ENCODE measurements around the gene GBX2. TPM values are rescaled to one million over a fixed set of nuclear protein-coding genes. Genes with fewer than 3 reads are reported as not detected.
A peak's percentile ranks its signal among the peaks of the same experiment; 100 is the strongest.

Gene GBX2
- total RNA-seq, 1 experiment from 2014 or later = 25.6 TPM

DNA sequence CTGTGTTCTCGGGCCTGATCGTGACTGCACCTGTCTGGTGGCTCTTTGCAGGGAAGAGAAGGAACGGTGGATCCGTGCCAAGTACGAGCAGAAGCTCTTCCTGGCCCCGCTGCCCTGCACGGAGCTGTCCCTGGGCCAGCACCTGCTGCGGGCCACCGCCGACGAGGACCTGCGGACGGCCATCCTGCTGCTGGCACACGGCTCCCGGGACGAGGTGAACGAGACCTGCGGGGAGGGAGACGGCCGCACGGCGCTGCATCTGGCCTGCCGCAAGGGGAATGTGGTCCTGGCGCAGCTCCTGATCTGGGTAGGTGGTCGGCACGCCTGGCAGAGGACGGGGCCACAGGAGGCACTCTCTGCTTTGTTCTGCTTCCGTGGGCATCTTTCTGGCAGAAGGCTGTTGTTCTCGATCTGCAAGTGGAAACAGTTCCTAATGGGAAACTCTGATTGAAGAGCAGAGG lies 48.0 kb downstream of the GBX2 start:
- CTCF ChIA-PET = no interaction called here

DNA sequence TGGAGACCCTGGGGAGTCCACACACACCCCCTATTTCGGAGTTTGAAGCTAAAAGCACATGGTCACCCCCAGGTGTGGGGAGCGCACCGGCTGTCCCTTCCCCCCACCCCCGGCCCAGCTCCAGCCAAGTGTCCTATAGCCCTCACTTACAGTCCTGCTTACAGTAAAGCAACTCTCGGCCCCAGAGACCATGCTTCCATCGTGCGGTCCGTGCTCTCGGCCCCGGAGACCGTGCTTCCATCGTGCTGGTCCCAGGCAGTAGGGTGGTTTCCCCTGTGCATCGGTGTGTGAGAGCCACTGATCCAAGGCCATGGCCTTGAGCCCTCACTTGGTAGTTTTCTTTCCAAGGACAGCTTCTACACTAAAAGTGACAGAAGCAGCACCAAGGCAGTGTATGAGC lies 48.7 kb downstream of the GBX2 start:
- ChIA-PET POLR2A (no interaction called here), CTCF (interaction anchor here (0.6 to 1.3 kb wide), 3 partner anchors 12 to 353 kb away, joined by 3 to 7 read pairs (median 6); no protein-coding TSS in a partner anchor)
- DNase-seq (ENCODE audit: low spot score) (no peak), ATAC-seq (no peak)
- Mint-ChIP-seq H3K4me1 (peaks cover 41% of the 10 kb centered on the region), H3K9me3 (no peaks in the 10 kb centered on the region), H3K27ac (no peak overlapping the region), H3K36me3 (peaks cover 13% of the 10 kb centered on the region), H3K4me3 (no peak overlapping the region), H3K27me3 (ENCODE audit: low read depth) (peaks cover 23% of the 10 kb centered on the region)
- TF ChIP-seq SP1 (CRISPR knock-in tag; conservative IDR thresholded peaks at IDR 0.05) = no peak
- TF ChIP-seq ZNF121 (CRISPR knock-in tag; IDR thresholded peaks at IDR 0.05) = peak; percentile 10; the same call in 1 of the 2 replicates

More for the DNA sequence above, 48.0 kb downstream of the GBX2 start:
- POLR2A ChIA-PET = no interaction called here
- Mint-ChIP-seq H3K4me1 (peaks cover 37% of the 10 kb centered on the region), H3K27ac (no peak overlapping the region), H3K9me3 (no peaks in the 10 kb centered on the region), H3K36me3 (peaks cover 18% of the 10 kb centered on the region), H3K27me3 (ENCODE audit: low read depth) (peaks cover 23% of the 10 kb centered on the region), H3K4me3 (no peak overlapping the region)
- ATAC-seq (peak; percentile 32; the same call in 1 of the 2 replicates), DNase-seq (ENCODE audit: low spot score) (no peak)
- TF ChIP-seq HMGA2 (CRISPR knock-in tag; IDR thresholded peaks at IDR 0.05) (no peak), EMX1 (CRISPR knock-in tag; IDR thresholded peaks at IDR 0.05) (no peak), ELF4 (CRISPR knock-in tag; IDR thresholded peaks at IDR 0.05; ENCODE audit: low read depth) (no peak), JUN (CRISPR knock-in tag; IDR thresholded peaks at IDR 0.05) (no peak), ATF1 (CRISPR knock-in tag; IDR thresholded peaks at IDR 0.05) (no peak), ZBTB21 (CRISPR knock-in tag; IDR thresholded peaks at IDR 0.05; ENCODE audit: borderline replicate concordance) (no peak), IRF2 (CRISPR knock-in tag; IDR thresholded peaks at IDR 0.05; ENCODE audit: borderline replicate concordance, low read depth) (no peak), ZNF232 (CRISPR knock-in tag; IDR thresholded peaks at IDR 0.05) (no peak), JAZF1 (CRISPR knock-in tag; IDR thresholded peaks at IDR 0.05) (no peak)
- TF ChIP-seq, protein P1, sequence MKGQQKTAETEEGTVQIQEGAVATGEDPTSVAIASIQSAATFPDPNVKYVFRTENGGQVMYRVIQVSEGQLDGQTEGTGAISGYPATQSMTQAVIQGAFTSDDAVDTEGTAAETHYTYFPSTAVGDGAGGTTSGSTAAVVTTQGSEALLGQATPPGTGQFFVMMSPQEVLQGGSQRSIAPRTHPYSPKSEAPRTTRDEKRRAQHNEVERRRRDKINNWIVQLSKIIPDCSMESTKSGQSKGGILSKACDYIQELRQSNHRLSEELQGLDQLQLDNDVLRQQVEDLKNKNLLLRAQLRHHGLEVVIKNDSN (CRISPR knock-in tag; IDR thresholded peaks at IDR 0.05) = no peak
- TF ChIP-seq, protein P2, sequence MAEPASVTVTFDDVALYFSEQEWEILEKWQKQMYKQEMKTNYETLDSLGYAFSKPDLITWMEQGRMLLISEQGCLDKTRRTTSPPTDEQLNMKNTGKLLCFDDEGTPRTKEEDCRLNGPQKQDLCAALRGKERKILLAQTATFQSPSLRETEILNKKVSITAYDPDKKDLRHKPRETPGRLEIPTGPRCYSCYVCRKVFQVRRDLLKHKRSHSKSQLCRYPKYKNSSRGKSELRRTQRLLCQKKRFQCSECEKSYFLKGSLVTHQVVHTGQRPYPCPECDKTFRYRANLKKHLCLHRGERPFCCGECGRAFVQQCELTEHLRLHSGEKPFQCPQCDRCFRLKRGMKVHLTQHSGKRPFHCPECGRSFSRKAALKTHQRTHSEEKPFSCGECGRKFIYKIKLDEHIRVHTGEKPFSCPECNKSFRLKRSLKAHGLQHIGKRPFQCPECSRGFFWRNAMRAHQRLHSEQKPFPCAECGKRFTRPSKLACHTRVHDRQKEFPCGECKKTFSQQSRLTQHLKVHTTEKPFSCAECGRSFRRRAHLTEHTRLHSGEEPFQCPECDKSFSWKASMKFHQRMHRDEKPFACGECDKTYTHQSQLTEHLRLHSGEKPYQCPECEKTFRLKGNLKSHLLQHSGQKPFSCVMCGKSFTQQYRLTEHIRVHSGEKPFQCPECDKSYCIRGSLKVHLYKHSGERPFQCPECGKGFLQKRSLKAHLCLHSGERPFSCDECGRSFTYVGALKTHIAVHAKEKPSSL (CRISPR knock-in tag; conservative IDR thresholded peaks at IDR 0.05) = no peak

DNA sequence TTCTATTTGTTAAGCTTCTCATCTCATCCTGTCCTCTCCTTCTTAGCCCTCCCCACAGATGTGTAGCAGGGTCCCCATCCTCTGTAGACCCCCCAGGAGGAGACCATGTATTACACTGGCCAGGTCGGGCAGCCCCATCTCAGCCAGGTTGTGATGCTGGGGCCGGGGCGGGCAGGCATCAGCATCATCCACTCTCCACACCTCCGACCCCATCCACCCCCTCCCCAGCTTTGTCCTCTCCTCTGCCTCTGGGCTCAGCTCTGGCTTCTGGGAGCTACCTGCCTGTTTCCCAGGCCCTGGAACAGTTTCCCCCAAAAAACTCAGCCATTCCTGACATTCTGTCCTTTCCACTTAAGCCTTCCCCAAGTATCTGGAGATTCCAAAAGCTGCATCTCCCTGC lies 49.2 kb downstream of the GBX2 start:
- DNase-seq (ENCODE audit: low spot score) (no peak), ATAC-seq (no peak)
- Mint-ChIP-seq H3K27me3 (ENCODE audit: low read depth) (peaks cover 23% of the 10 kb centered on the region), H3K9me3 (no peaks in the 10 kb centered on the region), H3K4me1 (peaks cover 41% of the 10 kb centered on the region), H3K27ac (no peak overlapping the region), H3K4me3 (no peak overlapping the region), H3K36me3 (peaks cover 10% of the 10 kb centered on the region; the same call in 1 of the 2 replicates)
- CTCF ChIA-PET = interaction anchor here (0.6 to 1.3 kb wide), 5 partner anchors 9 to 62 kb away, joined by 3 to 7 read pairs (median 3); no protein-coding TSS in a partner anchor
- POLR2A ChIA-PET = no interaction called here
- TF ChIP-seq, protein P3, sequence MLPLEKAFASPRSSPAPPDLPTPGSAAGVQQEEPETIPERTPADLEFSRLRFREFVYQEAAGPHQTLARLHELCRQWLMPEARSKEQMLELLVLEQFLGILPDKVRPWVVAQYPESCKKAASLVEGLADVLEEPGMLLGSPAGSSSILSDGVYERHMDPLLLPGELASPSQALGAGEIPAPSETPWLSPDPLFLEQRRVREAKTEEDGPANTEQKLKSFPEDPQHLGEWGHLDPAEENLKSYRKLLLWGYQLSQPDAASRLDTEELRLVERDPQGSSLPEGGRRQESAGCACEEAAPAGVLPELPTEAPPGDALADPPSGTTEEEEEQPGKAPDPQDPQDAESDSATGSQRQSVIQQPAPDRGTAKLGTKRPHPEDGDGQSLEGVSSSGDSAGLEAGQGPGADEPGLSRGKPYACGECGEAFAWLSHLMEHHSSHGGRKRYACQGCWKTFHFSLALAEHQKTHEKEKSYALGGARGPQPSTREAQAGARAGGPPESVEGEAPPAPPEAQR (CRISPR knock-in tag; IDR thresholded peaks at IDR 0.05) = no peak
- TF ChIP-seq, protein P4, sequence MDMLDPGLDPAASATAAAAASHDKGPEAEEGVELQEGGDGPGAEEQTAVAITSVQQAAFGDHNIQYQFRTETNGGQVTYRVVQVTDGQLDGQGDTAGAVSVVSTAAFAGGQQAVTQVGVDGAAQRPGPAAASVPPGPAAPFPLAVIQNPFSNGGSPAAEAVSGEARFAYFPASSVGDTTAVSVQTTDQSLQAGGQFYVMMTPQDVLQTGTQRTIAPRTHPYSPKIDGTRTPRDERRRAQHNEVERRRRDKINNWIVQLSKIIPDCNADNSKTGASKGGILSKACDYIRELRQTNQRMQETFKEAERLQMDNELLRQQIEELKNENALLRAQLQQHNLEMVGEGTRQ (CRISPR knock-in tag; IDR thresholded peaks at IDR 0.05) = no peak
- TF ChIP-seq, protein P5, sequence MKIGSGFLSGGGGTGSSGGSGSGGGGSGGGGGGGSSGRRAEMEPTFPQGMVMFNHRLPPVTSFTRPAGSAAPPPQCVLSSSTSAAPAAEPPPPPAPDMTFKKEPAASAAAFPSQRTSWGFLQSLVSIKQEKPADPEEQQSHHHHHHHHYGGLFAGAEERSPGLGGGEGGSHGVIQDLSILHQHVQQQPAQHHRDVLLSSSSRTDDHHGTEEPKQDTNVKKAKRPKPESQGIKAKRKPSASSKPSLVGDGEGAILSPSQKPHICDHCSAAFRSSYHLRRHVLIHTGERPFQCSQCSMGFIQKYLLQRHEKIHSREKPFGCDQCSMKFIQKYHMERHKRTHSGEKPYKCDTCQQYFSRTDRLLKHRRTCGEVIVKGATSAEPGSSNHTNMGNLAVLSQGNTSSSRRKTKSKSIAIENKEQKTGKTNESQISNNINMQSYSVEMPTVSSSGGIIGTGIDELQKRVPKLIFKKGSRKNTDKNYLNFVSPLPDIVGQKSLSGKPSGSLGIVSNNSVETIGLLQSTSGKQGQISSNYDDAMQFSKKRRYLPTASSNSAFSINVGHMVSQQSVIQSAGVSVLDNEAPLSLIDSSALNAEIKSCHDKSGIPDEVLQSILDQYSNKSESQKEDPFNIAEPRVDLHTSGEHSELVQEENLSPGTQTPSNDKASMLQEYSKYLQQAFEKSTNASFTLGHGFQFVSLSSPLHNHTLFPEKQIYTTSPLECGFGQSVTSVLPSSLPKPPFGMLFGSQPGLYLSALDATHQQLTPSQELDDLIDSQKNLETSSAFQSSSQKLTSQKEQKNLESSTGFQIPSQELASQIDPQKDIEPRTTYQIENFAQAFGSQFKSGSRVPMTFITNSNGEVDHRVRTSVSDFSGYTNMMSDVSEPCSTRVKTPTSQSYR (CRISPR knock-in tag; IDR thresholded peaks at IDR 0.05) = no peak
- TF ChIP-seq, protein P6, sequence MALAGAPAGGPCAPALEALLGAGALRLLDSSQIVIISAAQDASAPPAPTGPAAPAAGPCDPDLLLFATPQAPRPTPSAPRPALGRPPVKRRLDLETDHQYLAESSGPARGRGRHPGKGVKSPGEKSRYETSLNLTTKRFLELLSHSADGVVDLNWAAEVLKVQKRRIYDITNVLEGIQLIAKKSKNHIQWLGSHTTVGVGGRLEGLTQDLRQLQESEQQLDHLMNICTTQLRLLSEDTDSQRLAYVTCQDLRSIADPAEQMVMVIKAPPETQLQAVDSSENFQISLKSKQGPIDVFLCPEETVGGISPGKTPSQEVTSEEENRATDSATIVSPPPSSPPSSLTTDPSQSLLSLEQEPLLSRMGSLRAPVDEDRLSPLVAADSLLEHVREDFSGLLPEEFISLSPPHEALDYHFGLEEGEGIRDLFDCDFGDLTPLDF (CRISPR knock-in tag; IDR thresholded peaks at IDR 0.05) = no peak
- TF ChIP-seq, protein P7, sequence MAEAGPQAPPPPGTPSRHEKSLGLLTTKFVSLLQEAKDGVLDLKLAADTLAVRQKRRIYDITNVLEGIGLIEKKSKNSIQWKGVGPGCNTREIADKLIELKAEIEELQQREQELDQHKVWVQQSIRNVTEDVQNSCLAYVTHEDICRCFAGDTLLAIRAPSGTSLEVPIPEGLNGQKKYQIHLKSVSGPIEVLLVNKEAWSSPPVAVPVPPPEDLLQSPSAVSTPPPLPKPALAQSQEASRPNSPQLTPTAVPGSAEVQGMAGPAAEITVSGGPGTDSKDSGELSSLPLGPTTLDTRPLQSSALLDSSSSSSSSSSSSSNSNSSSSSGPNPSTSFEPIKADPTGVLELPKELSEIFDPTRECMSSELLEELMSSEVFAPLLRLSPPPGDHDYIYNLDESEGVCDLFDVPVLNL (CRISPR knock-in tag; IDR thresholded peaks at IDR 0.05; ENCODE audit: borderline replicate concordance, low read depth) = no peak
- TF ChIP-seq IRF2 (CRISPR knock-in tag; IDR thresholded peaks at IDR 0.05; ENCODE audit: borderline replicate concordance, low read depth) (no peak), ZNF232 (CRISPR knock-in tag; IDR thresholded peaks at IDR 0.05) (no peak), ELF4 (CRISPR knock-in tag; IDR thresholded peaks at IDR 0.05; ENCODE audit: low read depth) (no peak), EMX1 (CRISPR knock-in tag; IDR thresholded peaks at IDR 0.05) (no peak), NR2C2 (CRISPR knock-in tag; IDR thresholded peaks at IDR 0.05) (no peak), SOX15 (CRISPR knock-in tag; IDR thresholded peaks at IDR 0.05) (no peak), MXD4 (CRISPR knock-in tag; IDR thresholded peaks at IDR 0.05; ENCODE audit: borderline replicate concordance) (no peak), ESRRA (CRISPR knock-in tag; IDR thresholded peaks at IDR 0.05; ENCODE audit: borderline replicate concordance) (no peak)

Measured in WTC11 (cell line).